GM12873 (cell line): ENCODE measurements around the gene HPCA.

ENCODE experiments used
- CTCF ChIP-seq: IDR thresholded peaks from 2 replicates; pipeline ENCODE4 v1.5.1; 2012; ENCODE audit warnings: low read depth, mild to moderate bottlenecking, moderate library complexity, low read length, control low read depth; ENCODE audit not compliant: insufficient read depth; ENCODE audit errors: missing control alignments

The HPCA gene

DNA sequence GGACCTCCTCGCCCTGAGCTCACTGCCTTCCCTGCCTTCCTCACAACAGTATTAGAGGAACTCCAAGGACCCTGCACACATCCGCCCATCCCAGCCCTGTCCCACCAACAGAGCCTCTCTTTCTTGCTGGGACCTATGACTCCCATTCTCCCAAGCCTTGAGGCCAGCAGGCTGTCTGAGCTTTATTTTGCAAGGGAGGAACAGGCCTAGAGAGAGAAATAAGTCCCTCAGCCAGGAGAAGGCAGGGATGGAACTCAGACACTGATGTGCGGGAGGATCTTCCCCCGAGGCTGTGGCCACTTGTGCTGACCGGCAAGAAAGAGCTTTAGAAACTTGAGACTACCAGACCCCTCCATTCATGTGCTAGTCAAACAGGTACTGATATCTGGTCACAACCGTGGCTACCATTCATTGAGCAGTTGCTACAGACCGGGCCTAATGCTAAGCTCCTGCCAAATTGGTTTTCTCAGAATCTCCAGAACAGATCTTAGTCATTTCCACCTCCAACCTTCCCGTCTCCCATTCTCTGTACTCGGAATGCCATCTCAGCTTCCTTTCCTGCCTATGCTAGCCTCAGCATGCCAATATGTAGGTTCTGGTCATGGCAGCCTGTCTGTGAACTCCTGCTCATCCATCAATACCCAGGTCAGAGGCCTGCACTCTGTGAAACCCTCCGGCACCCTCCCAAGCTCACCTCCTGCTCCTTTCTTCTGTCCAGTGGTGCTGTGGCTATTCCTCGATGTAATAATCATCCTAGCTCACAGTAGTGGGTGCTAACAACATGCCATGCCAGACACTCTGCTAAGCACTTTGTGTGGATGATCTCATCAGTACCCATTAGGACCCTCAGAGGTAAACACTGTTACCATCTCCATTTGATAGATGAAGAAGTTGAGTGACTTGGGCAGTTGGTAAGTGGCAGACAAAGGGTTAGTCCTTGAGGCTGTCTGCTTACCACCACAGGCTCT, 11.1 kb downstream of the HPCA start:
- TF ChIP-seq CTCF = no peak

DNA sequence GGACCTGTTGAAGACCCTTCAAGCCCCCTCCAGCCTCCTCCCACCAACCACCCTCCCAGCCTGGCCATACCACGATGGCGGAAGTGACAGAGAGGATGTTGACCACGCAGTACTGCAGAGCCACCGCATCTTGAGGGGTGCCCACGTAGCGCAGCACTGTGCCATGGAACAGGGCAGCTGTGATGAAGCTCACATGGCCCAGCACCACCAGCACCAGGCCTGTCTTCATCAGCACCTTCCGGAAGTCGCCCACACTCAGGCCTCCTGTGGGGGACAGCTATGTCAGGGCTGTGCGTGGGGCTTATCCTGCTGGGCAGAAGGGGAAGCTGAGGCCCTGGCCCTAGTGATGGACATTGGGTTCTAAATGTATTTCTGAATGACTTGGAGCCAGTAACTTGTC, 11.8 kb downstream of the HPCA start:
- no peak for TF ChIP-seq CTCF

GRCh38 chr1:32898958-32899357, 12.7 kb downstream of the HPCA start:
- TF ChIP-seq CTCF = no peak

DNA sequence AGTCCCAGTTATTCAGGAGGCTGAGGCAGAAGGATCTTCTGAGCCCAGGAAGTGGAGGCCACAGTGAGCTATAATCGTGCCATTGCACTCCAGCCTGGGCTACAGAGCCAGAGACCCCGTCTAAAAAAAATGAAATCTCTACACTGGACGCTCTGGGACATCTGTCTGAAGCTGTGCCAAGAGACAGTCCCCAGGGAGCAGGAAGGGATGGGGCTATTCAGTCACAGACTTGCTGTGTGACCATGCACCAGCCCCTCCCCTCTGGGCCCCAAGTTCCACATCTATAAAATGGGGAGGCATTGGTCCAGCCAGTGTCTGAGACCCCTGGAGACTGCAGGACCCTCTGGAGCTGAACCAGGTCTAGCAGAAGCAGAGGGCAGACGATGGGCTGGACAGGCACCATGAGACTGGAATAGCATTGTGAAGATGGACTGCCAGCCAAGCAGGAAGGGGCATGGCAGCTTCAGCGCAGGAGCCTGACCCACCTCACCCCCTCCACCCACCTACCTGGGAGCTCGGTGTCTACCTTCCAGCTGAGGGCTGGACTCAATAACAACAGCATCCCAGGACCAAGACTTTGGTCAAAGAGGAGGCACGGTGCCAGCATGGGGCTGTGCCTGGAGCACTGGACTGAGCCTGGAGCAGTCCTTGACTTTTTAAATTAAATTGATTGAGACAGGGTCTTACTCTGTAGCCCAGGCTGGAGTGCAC, 13.4 kb downstream of the HPCA start:
- TF ChIP-seq CTCF = no peak

DNA sequence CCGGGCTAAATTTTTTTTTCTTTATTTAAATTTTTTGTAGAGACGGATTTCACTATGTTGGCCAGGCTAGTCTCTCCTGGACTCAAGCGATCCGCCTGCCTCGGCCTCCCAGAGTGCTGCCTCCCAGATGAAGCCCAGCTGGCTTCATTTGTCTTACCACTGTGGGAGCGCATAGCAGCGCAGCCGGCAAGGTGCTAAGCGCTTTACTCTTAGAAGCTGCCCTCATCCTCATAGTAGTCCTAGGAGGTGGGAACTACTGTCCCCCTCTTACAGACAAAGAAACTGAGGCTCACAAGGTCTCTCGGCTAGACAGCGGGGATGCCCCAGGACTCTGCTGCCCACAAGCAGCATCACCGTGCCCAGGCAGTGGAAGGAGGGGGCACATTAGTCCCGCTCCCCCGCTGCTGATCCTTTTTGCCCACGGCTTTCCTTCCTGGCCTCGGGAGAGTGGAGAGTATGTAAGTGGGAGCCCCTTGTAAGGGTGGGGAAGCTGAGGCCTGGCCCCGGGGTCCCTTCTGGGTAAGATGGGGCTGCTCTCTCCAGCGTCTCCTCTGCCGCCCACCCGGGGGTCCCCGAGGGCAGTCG, 14.2 kb downstream of the HPCA start:
- TF ChIP-seq CTCF = no peak

GRCh38 chr1:32900956-32901822, 14.9 kb downstream of the HPCA start, which contains the start of gene TMEM54:
TSS of gene TMEM54 (minus strand) at chr1:32901389. CDS start at chr1:32901238, 151 bp downstream.
- TF ChIP-seq CTCF = no peak
